Neuron (in vitro differentiated cells): ENCODE measurements around the gene IL33.

Source experiments
- H2AFZ ChIP-seq: one replicate; pipeline ENCODE4 v1.6.1; 2013; ENCODE audit warnings: low read depth, mild to moderate bottlenecking, inconsistent platforms, low read length, moderate library complexity
- H3K27me3 ChIP-seq: one replicate; pipeline ENCODE4 v1.6.1; 2013; ENCODE audit warnings: low read length; ENCODE audit not compliant: insufficient read depth
- H3K36me3 ChIP-seq: one replicate; pipeline ENCODE4 v1.6.1; 2013; ENCODE audit warnings: low read length; ENCODE audit not compliant: insufficient read depth
- H3K4me1 ChIP-seq: one replicate; pipeline ENCODE4 v1.6.1; 2013; ENCODE audit warnings: low read length; ENCODE audit not compliant: insufficient read depth
- H3K4me3 ChIP-seq: 2 replicates; pipeline ENCODE4 v1.5.1; 2013; ENCODE audit warnings: mild to moderate bottlenecking, low read length, moderate library complexity
- H3K9me3 ChIP-seq: one replicate; pipeline ENCODE4 v1.6.1; 2013; ENCODE audit warnings: low read length

Gene IL33

DNA sequence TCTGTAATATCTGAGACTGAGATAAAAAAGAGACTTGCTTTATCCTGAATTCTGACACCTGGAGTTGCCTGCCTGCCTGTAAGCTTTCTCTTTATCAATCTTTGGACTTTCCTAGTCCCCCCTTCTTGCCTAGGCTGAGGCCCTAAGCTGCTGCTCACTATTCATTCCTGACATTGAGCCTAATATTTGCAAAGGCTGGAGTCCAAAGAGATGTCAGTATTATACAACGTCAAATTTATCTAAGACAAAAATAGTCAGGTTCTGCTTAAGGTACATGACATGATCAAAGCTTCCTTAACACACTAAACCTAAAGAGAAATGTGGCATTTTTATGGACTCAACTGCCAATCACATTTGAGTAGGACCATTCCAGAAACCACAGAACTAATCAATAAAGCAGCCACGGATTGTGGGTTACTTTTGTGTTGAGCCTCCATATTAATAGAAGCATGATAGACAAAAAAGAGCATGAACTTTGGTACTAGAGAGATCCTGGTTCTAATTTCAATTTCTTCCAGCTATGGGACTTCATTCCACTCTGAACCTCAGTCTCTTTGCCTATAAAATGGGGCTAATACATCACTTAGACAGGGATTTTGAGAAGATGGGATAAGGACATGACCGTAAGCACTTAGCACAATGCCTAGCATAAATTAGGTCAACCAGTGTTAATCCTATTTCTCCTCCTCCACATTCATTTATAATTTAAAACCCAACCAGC, 56.1 kb downstream of the IL33 start:
- Histone ChIP-seq H3K27me3 (no peaks in the 10 kb centered on the region), H3K4me1 (no peaks in the 10 kb centered on the region), H2AFZ (no peak overlapping the region)

DNA sequence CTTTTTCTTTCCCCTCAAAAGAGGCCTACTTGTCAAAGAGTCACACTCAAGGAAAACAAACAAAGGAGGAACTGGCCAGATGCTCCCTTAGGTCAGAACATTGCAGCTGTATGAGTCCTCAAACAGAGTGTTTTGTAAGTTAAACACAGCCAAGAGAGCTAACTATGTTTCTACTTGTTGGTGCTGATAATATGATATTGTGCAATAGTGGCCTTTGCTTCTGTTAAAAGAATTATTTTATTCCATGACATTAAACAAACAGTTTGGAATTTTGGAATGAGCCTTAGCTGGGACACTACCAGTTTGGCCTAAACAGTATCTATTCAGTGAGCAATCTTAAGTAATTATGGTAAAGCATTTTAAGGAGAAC, 56.6 kb downstream of the IL33 start:
- Histone ChIP-seq H3K4me3 (no peak overlapping the region), H3K36me3 (no peaks in the 10 kb centered on the region), H3K9me3 (no peaks in the 10 kb centered on the region), H3K27me3 (no peaks in the 10 kb centered on the region), H2AFZ (no peak overlapping the region), H3K4me1 (no peaks in the 10 kb centered on the region)

More for the DNA sequence above, 56.1 kb downstream of the IL33 start:
- H3K36me3 ChIP-seq, result no peaks in the 10 kb centered on the region
- no peak overlapping the region for H3K4me3 ChIP-seq
- H3K9me3 ChIP-seq, result no peaks in the 10 kb centered on the region

DNA sequence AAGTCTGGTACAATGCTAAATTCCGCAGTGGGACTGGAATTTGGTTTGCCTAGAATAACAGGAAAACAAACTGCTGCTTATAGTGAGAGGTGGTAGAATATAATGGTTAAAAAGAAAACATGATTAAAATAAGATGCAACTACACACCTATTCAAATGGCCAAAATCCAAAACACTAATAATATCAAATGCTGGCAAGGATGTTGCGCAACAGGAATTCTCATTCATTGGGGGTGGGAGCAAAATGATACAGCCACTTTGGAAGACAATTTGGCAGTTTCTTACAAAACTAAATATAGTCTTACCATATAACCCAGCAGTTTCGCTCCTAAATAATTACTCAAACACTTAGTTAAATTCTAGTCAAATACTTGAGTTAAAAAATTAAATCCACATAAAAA, 61.8 kb downstream of the IL33 start:
- Histone ChIP-seq H3K36me3 (no peaks in the 10 kb centered on the region), H3K4me3 (no peak overlapping the region), H3K9me3 (no peaks in the 10 kb centered on the region), H2AFZ (no peak overlapping the region), H3K27me3 (no peaks in the 10 kb centered on the region), H3K4me1 (no peaks in the 10 kb centered on the region)

DNA sequence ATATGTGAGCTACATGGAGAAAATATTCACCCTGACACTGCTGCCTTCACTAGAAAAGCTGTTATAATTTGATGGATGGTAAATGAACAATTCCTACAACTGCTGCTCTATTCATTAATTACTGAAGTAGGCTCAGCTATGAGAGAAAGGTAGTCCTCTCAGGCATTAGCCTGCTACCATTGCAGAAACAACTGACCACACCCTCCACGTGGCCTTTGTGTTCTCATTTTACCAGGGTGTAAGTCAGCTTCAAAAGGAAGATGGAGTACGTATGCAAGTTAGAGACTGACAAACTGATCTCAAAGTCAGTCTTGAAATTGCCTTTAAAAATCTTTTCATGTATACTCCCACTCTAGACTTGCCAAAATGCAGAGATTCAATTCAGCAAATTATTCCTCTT, 86.3 kb downstream of the IL33 start:
- Histone ChIP-seq H3K9me3 (no peaks in the 10 kb centered on the region), H3K27me3 (no peaks in the 10 kb centered on the region), H3K36me3 (no peaks in the 10 kb centered on the region), H3K4me1 (no peaks in the 10 kb centered on the region), H3K4me3 (no peak overlapping the region), H2AFZ (no peak overlapping the region)

DNA sequence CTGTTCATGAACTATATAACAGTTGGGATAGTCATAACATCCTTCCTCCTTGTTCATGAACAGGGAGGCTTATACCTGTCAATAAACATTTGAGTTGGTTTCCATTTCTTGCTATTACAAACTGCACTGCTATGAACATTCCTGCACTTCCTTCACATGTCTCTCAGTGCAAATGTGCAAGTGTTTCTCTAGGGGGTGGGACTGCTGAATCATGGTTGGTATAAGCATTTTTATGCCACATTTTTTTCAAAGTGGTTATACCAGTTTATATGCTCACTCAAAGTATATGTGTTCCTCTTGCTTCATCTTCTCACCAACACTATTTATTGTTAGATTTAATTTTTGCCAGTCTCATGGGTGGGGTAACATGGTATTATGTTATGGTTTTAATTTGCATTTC, 86.8 kb downstream of the IL33 start:
- Histone ChIP-seq H3K4me1 (no peaks in the 10 kb centered on the region), H2AFZ (no peak overlapping the region), H3K4me3 (no peak overlapping the region), H3K36me3 (no peaks in the 10 kb centered on the region), H3K27me3 (no peaks in the 10 kb centered on the region), H3K9me3 (no peaks in the 10 kb centered on the region)

DNA sequence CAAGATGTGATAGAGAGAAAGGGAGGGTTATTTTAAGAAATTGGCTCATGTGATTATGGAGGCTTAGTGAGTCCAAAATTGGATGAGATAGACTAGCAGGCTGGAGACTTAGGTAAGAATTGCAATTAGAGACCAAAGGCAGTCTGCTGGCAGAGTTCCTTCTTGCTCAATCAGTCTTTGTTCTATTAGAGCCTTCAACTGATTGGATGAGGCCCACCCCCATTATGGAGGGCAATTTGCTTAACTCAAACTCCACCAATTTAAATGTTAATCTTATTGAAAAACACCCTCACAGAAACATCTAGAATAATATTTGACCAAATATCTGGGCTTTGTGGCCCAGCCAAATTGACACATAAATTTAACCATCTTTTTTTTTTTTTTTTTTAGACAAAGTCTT, 88.6 kb downstream of the IL33 start:
- no peaks in the 10 kb centered on the region for H3K36me3 ChIP-seq
- H3K27me3 ChIP-seq, result no peaks in the 10 kb centered on the region
- no peaks in the 10 kb centered on the region for H3K4me1 ChIP-seq
- no peak overlapping the region for H2AFZ ChIP-seq
- no peak overlapping the region for H3K4me3 ChIP-seq
- no peaks in the 10 kb centered on the region for H3K9me3 ChIP-seq

DNA sequence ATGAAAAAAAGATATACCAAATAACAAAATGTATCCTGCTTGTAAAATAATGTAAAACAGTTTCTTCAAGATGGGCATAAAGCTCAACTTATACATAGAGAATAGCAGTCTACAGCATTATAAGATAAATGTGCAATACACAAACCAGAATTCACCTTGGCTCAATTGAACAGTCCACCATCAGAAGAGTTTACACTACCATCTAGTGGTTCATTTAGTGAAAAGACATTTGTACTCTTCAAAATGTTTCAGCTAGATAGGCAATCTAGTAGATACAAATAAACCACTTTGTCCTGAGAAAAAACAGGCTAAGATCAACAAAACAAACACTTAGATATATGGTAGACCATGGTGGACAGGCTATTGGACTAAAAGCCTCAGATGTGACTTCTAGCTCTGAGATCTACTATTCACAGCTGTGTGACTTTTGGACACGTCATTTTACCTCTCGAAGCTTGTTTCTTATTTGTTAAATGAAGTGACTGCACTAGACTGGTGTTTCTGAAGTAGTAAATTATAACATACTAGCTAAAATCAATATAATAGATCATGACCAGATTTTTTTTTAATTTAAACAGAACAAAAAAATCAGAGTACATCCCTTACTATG, 90.5 kb downstream of the IL33 start:
- no peak overlapping the region for H2AFZ ChIP-seq
- no peaks in the 10 kb centered on the region for H3K4me1 ChIP-seq
- no peak overlapping the region for H3K4me3 ChIP-seq
- H3K27me3 ChIP-seq, result no peaks in the 10 kb centered on the region
- H3K9me3 ChIP-seq, result no peaks in the 10 kb centered on the region
- H3K36me3 ChIP-seq, result no peaks in the 10 kb centered on the region
